ENCODE data around the gene PRG3.
A peak's percentile ranks its signal among the peaks of the same experiment; 100 is the strongest.

Gene PRG3

GRCh38 chr11:57421066-57421465, 40.1 kb upstream of the PRG3 start:
- no peaks in the 10 kb centered on the region for H3K27me3 ChIP-seq (ENCODE audit: low read depth, low read length)
- no peaks in the 10 kb centered on the region for H3K9me3 ChIP-seq (ENCODE audit: insufficient read depth, low read length)
- no peak overlapping the region for H3K4me3 ChIP-seq (ENCODE audit: low read length)
- H3K36me3 ChIP-seq (replicated peaks; ENCODE audit: low read depth, low read length) = peaks cover 91% of the 10 kb centered on the region
- no peak for TF ChIP-seq EZH2phosphoT487 (IDR thresholded peaks at IDR 0.05; ENCODE audit: low read depth)
- no peak for TF ChIP-seq CTCF (IDR thresholded peaks at IDR 0.05; ENCODE audit: low read depth, low read length)
- H3K79me2 ChIP-seq (ENCODE audit: low read length) = peaks cover 97% of the 10 kb centered on the region
- H2AFZ ChIP-seq (ENCODE audit: low read depth, low read length) = no peak overlapping the region
- peaks cover 80% of the 10 kb centered on the region for H4K20me1 ChIP-seq (ENCODE audit: insufficient read depth, low read length)
- peaks cover 96% of the 10 kb centered on the region for H3K4me1 ChIP-seq (ENCODE audit: low read length)
- peak overlapping the region; percentile 92 for H3K4me2 ChIP-seq (ENCODE audit: low read length)
- peak overlapping the region; percentile 94 for H3K27ac ChIP-seq (ENCODE audit: low read length)
- H3K9ac ChIP-seq (ENCODE audit: low read length) = no peak overlapping the region

DNA sequence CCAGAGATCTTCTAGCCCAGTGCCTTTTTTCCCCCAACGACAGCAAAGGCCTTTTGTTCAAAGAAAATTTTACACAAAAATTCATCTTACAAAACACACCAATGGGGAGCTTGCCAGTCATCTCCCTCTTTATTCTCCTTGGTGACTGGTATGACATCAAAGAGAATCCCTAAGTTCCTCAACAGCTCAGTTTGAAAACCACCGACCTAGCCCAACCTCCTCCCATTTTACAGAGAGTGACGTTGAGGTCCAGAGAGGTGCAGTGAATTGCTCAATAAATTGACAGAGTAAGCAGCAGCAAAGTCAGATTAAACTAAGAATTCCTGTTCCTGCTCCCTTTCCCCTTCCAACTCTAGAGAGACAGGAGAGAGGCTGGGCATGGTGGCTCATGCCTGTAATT, 38.2 kb upstream of the PRG3 start:
- Histone ChIP-seq H3K9me3 (ENCODE audit: insufficient read depth, low read length) (no peaks in the 10 kb centered on the region), H3K27ac (ENCODE audit: low read length) (peak overlapping the region; percentile 94), H3K4me2 (ENCODE audit: low read length) (peak overlapping the region; percentile 15), H4K20me1 (ENCODE audit: insufficient read depth, low read length) (peaks cover 94% of the 10 kb centered on the region), H3K9ac (ENCODE audit: low read length) (no peak overlapping the region), H3K27me3 (ENCODE audit: low read depth, low read length) (no peaks in the 10 kb centered on the region), H2AFZ (ENCODE audit: low read depth, low read length) (no peak overlapping the region), H3K4me1 (ENCODE audit: low read length) (peaks cover 100% of the 10 kb centered on the region), H3K79me2 (ENCODE audit: low read length) (peaks cover 100% of the 10 kb centered on the region), H3K4me3 (ENCODE audit: low read length) (no peak overlapping the region), H3K36me3 (replicated peaks; ENCODE audit: low read depth, low read length) (peaks cover 93% of the 10 kb centered on the region)
- TF ChIP-seq EZH2phosphoT487 (IDR thresholded peaks at IDR 0.05; ENCODE audit: low read depth) (no peak), CTCF (IDR thresholded peaks at IDR 0.05; ENCODE audit: low read depth, low read length) (no peak)

DNA sequence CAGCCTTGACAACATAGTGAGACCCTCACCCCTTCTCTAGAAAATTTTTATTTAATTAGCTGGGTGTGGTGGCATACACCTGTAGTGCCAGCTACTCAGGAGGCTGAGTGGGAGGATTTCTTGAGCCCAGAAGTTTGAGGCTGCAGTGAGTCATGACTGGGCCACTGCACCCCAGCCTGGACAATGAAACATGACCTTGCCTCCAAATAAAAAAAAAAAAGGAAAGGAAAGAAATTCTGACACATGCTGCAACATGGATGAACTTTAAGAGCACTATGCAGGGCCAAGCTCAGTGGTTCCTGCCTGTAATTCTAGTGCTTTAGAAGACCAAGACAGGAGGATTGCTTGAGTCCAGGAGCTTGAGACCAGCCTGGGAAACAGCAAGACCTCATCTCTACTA, 37.2 kb upstream of the PRG3 start:
- Histone ChIP-seq H3K4me3 (ENCODE audit: low read length) (no peak overlapping the region), H3K79me2 (ENCODE audit: low read length) (peaks cover 100% of the 10 kb centered on the region), H3K9me3 (ENCODE audit: insufficient read depth, low read length) (no peaks in the 10 kb centered on the region), H3K4me2 (ENCODE audit: low read length) (peak overlapping the region; percentile 28), H4K20me1 (ENCODE audit: insufficient read depth, low read length) (peaks cover 98% of the 10 kb centered on the region), H2AFZ (ENCODE audit: low read depth, low read length) (no peak overlapping the region), H3K27ac (ENCODE audit: low read length) (peak overlapping the region; percentile 94), H3K36me3 (replicated peaks; ENCODE audit: low read depth, low read length) (peaks cover 93% of the 10 kb centered on the region), H3K4me1 (ENCODE audit: low read length) (peaks cover 100% of the 10 kb centered on the region), H3K27me3 (ENCODE audit: low read depth, low read length) (no peaks in the 10 kb centered on the region), H3K9ac (ENCODE audit: low read length) (no peak overlapping the region)
- TF ChIP-seq CTCF (IDR thresholded peaks at IDR 0.05; ENCODE audit: low read depth, low read length) (no peak), EZH2phosphoT487 (IDR thresholded peaks at IDR 0.05; ENCODE audit: low read depth) (no peak)

DNA sequence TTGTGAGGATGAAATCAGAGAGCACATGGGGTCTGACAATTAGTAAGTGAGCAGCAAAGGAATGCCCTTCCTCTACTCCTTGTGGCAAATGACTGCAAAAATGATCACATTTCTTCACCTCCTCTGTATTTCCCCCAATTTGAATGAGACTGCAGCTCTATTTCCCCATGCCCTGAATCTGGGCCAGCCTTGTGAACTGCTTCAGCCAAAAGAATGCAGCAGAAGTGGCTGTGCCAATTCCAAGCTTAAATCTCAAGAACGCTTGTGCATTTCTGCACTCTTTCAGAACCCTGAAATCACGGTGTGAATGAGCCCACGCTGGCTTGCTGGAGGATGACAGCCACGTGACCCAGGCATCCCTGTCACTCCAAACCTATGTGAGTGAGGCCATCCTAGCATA, 36.1 kb upstream of the PRG3 start:
- H3K36me3 ChIP-seq (replicated peaks; ENCODE audit: low read depth, low read length) = peaks cover 92% of the 10 kb centered on the region
- no peaks in the 10 kb centered on the region for H3K27me3 ChIP-seq (ENCODE audit: low read depth, low read length)
- TF ChIP-seq CTCF (IDR thresholded peaks at IDR 0.05; ENCODE audit: low read depth, low read length) (no peak), EZH2phosphoT487 (IDR thresholded peaks at IDR 0.05; ENCODE audit: low read depth) (no peak)
- H3K4me1 ChIP-seq (ENCODE audit: low read length) = peaks cover 95% of the 10 kb centered on the region
- peak overlapping the region; percentile 28 for H3K4me2 ChIP-seq (ENCODE audit: low read length)
- no peak overlapping the region for H2AFZ ChIP-seq (ENCODE audit: low read depth, low read length)
- H3K27ac ChIP-seq (ENCODE audit: low read length) = peak overlapping the region; percentile 94
- H3K79me2 ChIP-seq (ENCODE audit: low read length) = peaks cover 100% of the 10 kb centered on the region
- peaks cover 97% of the 10 kb centered on the region for H4K20me1 ChIP-seq (ENCODE audit: insufficient read depth, low read length)
- no peak overlapping the region; the same call in 1 of the 2 replicates for H3K4me3 ChIP-seq (ENCODE audit: low read length)
- peak overlapping the region; percentile 42 for H3K9ac ChIP-seq (ENCODE audit: low read length)
- no peaks in the 10 kb centered on the region for H3K9me3 ChIP-seq (ENCODE audit: insufficient read depth, low read length)
